ENCODE results near the gene DNM2.

DNA sequence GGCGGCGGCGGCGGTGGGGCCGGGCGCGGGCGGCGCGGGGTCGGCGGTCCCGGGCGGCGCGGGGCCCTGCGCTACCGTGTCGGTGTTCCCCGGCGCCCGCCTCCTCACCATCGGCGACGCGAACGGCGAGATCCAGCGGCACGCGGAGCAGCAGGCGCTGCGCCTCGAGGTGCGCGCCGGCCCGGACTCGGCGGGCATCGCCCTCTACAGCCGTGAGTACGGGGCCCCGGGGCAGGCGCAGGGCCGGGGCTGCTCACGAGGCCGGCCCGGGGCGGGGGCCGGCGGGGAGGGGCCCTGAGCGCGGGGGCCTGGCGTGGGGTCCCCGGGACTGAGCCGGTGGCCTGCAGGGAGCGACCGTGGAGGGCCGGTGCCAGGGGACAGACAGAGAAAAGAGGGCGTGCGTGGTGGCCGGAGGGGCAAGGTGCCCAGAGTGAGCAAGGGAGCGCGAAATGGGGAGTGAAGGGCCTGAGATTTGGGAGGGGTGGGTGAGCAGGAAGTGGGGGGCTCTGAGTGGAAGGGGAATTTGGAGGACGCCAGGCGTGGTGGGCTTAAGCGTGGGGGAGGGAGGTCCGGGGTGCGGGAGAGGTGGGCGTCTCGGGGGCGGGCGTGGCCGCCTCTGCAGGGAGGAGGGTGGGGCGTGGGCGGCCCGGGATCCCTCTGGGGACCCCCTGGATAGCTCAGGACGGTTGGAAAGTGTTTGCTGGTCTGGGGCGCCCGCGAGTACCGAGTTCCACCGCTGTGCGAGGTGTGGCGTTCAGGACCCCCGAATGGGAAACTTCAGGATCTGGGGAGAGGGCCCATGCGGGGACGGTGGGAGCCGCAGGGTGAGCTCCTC is 154.0 kb downstream of the DNM2 start:
- TF ChIP-seq EZH2 (IDR thresholded peaks at IDR 0.05; ENCODE audit: low read length, missing control alignments), result no peak
- TF ChIP-seq, protein P1, sequence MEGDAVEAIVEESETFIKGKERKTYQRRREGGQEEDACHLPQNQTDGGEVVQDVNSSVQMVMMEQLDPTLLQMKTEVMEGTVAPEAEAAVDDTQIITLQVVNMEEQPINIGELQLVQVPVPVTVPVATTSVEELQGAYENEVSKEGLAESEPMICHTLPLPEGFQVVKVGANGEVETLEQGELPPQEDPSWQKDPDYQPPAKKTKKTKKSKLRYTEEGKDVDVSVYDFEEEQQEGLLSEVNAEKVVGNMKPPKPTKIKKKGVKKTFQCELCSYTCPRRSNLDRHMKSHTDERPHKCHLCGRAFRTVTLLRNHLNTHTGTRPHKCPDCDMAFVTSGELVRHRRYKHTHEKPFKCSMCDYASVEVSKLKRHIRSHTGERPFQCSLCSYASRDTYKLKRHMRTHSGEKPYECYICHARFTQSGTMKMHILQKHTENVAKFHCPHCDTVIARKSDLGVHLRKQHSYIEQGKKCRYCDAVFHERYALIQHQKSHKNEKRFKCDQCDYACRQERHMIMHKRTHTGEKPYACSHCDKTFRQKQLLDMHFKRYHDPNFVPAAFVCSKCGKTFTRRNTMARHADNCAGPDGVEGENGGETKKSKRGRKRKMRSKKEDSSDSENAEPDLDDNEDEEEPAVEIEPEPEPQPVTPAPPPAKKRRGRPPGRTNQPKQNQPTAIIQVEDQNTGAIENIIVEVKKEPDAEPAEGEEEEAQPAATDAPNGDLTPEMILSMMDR (conservative IDR thresholded peaks at IDR 0.05 in 1 of 2, IDR thresholded peaks at IDR 0.05 in 1 of 2; ENCODE audit: low read depth in 1 of 2, low read length in 2 of 2), result no peak

Measured in fibroblast of lung (primary cell).